T-helper 9 cell (primary cell): Measurements from ENCODE around the gene FBXL7.

Source experiments
- DNase-seq: peaks from one replicate; pipeline ENCODE4 v3.0.0-alpha.2; 2020

FBXL7 gene

DNA sequence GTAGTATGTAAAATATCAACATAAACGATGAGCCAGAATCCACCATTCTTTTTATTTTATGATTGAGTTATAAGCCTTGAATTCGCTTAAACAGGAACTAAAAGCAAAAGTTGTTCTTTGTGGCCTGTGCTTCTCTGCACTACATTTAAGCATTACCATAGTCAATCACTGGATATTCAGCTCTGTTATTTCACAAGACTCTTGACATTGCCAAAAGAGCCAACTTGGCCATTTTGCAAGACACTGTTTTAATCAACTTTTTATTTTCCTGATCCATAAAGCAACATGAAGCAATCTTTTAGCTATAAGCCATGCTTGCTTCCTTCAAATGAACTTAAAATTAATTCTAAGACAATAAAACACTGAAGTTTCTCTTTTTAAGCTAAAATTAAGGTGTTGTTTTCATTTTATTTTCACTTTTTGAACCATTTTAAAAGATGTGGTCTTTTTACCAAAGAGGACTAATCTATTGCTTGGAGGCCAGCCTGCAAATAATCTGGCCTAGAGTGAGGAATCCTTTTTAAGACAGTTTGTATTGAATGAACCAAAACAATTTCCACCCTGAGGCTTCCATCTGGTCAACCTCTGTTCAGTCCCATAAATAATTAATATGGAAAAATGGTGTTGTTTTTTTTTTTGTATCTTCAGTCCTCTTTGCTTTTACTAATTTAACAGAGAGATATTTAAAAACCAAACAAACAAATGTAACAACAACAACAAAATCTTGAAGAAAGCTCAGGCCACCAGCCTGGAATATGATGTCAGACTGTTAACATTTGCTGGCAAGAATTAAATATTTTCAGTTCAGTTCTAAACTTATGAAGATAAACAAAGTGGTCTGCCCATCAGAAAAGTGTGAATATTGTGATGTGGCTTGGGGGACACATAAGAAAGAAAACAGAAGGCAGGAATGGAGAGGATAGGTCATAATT is 405.2 kb downstream of the FBXL7 start:
- DNase-seq, result no peak

DNA sequence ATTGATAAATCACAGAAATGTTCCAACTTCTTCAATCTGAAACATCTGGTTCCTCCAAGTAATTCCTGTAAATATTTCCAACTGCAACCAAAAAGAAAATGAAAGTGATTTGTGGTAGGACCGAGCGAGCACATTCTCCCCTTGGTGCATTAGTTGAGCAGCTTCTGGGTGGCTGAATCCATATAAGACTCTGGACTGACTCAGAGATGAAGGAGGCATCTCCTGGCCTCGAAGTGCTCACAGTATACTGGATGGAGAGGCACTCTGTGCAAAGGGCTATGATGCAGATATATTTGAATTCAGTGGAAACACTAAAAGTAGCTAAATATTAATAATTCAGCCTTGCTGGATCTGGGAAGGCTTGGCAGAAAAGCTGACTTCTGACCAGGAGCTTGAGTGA is 414.7 kb downstream of the FBXL7 start:
- no peak for DNase-seq

GRCh38 chr5:15926586-15926985 is 426.6 kb downstream of the FBXL7 start:
- DNase-seq, result no peak

- no peak for DNase-seq
Observed at GRCh38 chr5:15927710-15928380, 427.9 kb downstream of the FBXL7 start.

DNA sequence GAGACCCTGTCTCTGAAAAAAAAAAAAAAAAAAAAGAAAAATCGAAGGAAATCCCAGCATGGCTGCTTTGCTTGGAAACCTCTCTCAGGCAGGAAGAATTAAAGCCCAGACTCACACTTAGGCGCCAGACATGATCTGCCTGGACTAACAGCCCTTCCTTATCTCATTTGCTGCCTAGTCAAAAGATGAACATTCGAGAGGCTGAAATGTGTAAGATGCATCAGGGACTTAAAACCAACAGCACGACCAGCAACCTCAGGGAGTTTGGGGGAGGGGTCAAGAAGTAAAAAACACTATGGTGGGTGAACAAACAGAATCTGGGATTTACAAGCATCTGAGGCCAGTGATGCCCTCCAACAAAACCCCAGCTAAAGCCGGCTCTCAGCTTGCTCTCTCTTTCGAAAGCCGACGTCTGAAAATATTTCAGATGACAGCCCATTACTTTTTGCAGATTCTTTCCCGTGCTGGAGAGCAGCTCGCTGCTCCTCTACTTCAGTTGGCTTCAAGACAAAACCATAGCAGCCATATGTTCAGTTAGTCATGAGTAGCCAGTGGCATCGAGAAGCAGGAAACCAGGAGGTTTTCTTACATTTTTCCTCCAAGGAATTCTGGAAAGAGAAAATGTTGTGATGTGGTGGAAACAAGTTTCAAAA is 429.8 kb downstream of the FBXL7 start:
- no peak for DNase-seq

DNA sequence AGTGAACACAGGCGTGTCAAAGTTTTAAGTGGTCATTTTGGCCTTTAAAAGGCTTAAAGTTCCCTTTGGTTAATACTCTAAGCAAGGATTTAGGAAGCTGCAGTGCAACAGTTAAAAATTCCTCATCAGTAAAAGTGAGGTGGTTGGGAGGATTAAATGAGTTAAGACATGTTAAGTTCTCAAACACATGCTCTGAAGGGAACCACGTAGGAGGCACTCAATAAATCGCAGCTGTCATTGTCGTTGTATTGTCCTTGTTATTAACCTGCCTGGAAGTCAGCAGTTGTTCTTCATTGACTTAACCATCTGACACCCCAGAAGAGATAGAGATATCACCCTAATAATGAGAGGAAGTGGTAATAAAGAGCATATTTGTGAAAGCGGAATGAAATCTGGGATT is 432.1 kb downstream of the FBXL7 start:
- no peak for DNase-seq

- no peak for DNase-seq
Observed at GRCh38 chr5:15933259-15934207, 433.6 kb downstream of the FBXL7 start.

DNA sequence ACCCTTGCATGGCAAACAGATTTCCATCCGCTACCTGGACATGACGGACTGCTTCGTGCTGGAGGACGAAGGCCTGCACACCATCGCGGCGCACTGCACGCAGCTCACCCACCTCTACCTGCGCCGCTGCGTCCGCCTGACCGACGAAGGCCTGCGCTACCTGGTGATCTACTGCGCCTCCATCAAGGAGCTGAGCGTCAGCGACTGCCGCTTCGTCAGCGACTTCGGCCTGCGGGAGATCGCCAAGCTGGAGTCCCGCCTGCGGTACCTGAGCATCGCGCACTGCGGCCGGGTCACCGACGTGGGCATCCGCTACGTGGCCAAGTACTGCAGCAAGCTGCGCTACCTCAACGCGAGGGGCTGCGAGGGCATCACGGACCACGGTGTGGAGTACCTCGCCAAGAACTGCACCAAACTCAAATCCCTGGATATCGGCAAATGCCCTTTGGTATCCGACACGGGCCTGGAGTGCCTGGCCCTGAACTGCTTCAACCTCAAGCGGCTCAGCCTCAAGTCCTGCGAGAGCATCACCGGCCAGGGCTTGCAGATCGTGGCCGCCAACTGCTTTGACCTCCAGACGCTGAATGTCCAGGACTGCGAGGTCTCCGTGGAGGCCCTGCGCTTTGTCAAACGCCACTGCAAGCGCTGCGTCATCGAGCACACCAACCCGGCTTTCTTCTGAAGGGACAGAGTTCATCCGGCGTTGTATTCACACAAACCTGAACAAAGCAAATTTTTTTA is 436.7 kb downstream of the FBXL7 start:
- no peak for DNase-seq

GRCh38 chr5:15937708-15938107 is 437.7 kb downstream of the FBXL7 start:
- no peak for DNase-seq

DNA sequence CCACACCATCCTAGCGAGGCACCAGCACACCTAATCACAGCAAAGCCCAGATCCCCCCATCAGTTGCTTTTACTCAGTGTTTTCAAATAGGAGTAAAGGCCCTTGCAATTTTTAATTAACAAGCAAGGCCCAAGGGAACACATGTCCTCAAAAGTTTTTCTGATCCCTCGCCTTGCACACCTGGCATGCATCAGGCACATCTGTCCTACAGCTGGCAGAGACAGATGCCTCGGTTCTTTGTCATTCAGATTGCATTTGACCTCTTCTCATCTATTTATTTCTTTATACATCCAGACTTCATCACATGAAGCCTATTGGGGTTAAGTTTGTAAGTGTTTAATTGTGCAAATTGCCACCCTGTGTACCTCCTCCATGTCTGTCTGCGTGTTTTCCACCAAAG is 438.2 kb downstream of the FBXL7 start:
- no peak for DNase-seq

DNA sequence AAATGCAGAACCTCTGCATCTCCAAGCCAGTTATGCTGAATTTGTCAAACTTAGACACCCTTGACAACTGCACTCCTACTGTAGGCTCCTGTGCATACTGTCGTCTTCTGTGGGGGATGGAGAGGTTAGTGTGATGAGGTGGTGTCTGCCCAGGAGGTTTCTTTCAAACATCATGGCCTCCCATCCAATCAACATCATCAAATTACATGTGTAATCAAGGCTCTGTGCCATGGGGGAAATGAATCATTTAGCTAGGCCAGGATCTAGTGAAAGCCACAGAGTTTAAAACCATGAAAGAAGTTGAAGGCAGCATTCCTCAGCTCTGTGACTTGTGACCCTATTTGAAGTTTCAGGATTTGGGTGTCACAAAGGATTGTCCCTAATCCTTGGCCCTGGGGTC is 439.0 kb downstream of the FBXL7 start:
- no peak for DNase-seq

- DNase-seq, result no peak
Observed at GRCh38 chr5:15940905-15941304, 440.9 kb downstream of the FBXL7 start.

- DNase-seq, result no peak
Observed at GRCh38 chr5:15943487-15943886, 443.5 kb downstream of the FBXL7 start.

DNA sequence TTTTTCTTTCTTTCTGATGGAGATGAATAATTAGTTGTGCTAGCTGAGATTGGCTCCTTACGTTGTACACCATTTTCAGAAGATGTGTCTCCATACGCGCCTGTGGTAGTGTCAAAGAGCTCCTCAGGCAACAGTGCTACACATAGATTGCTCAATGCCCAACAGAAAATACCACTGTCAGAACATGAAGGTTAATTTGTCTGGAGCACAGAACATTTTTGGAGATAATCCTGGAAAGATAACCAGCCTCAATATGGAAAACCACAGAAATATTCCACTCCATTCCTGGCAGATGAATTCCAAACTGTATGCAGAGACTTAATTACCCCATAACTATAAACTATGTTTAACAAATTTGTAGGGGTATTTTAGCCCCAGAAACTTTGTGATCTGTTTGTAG is 446.0 kb downstream of the FBXL7 start:
- DNase-seq, result no peak

DNA sequence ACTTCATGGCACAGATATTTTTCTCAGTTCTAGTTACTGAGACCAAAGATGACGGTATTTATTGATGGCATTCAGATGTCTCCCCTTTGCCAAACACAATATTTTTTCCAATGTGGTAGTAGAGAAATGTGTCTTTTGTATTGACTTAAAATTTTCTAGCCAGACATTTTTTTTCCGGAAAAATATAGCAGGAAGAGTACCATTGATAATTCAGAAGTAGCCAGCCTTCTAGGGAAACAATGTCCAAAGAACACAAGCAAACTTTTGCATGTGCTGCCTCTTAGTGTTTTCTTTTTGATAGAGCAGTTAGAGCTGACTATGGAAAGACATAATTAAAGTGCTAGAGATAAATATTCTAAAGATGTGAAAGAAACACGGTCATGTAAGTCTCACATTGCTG is 448.2 kb downstream of the FBXL7 start:
- no peak for DNase-seq

- no peak for DNase-seq
Observed at GRCh38 chr5:15951126-15951525, 451.1 kb downstream of the FBXL7 start.

DNA sequence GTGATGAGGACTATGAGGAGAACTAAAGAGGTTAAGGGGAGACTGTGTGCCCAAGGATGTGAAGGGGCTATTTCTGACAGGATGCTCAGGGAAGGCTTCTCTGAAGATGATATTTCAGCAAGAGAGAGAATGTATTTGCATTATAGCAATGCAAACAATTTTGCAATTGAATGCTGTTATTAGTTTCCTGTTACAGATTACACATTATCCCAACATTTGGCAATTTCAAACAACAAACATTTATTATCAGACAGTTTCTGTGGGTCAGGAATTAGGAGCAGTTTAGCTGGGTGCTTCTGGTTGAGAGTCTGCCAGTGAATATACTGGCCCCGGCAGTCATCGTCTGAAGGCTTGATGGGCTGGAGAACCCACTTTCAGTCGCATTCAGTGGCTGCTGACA is 451.6 kb downstream of the FBXL7 start:
- DNase-seq, result no peak

GRCh38 chr5:15956622-15957021 is 456.6 kb downstream of the FBXL7 start:
- no peak for DNase-seq

DNA sequence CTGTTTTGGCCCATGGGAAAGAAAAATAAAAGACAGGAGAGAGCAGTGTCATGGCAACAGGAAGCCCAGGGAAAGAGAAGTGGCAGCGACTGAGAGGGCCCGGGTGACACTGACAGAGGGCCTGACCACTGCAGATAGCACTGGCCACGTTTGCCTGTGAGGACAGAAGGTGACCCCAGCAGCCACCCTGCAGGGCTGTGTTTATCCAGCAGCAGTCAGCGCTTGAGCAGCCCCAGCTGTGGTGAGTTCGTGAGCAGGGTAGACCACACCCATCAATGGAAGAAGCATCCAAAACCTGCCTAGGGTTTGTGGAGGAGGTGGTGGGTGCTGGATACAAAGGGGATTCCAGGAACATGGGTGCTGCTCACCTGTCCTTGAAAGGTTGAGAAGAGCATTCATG is 457.1 kb downstream of the FBXL7 start:
- no peak for DNase-seq

DNA sequence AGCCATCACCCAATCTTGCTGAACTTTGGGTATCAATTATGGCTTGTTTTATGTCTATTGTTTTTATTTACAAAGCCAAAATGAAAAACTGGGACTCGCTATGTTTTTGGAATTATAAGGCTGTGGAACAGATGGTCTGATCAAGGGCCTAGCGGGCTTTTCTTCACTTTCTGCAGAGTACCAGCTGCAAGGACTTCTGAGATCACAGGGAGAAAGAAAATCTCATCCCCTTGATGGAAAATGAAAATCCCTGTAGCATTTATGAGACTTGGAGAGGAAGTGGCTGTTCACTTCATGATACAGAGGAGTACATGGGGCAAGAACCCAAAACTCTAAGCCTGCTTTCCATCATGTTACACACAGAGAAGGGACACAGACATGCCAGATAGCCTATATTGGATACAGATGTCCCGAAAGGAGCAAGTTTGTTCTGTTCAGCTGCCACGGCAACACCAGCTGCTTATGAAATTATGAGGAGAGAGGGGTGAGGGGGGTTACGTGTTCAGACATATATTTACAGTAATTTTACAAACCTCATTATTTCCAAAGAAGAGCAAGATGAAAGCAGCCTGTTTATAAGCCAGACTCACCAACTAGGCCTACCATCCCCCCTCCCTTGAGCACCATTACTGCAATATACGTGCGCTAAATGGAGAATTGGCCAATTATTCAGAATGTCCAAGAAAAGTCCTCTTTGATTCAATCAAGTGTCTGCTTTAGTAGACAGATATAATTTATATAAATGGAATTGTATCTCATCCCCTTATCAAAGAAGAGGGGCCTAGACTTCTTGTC is 459.6 kb downstream of the FBXL7 start:
- no peak for DNase-seq

- no peak for DNase-seq
Observed at GRCh38 chr5:15966066-15966640, 466.2 kb downstream of the FBXL7 start.
